ENCODE data around the gene SPINDOC. TPM values are rescaled to one million over a fixed set of nuclear protein-coding genes. Genes with fewer than 3 reads are reported as not detected.

The SPINDOC gene
- total RNA-seq, 1 experiment from 2014 or later: 50.9 TPM

DNA sequence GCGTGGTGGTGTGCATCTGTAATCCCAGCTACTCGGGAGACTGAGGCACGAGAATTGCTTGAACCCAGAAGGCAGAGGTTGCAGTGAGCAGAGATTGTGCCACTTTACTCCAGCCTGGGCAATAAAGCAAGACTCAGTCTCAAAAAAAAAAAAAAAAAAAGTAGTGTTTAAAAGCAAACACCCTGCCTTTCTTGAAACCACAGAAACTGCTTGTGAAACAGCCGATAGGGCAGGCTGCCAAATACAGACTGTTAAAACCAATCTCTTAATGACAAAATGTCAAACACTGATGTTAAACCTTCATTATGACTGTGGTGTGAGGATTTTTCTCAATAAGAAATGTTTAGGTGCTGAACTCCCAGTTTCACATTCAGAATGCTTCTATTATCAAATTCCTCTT, 53.0 kb downstream of the SPINDOC start:
- no TSS peak for BruUV-seq (replicated peaks)
- CTCF ChIA-PET: no interaction called here
- TF ChIP-seq EZH2phosphoT487 (IDR thresholded peaks at IDR 0.05; ENCODE audit: borderline replicate concordance): no peak

DNA sequence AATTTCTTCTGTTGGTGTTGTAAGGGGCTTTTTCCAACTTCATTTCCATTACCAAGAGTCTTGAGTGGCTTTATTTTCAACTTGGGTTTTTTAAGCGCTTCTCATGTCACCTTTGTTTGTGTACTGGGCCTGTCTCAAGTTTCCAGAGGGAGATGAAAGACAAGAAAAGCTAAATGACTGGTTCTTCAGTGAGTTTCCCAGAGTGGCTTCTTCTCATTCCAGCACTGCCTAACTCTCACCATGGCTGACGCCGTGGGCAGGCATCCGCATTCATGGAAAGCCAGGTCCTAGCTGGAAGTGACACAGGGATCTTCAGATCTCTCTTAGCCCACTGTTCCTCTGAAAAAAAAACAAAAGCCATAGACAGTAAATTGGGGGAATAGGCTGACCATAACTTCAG, 54.3 kb downstream of the SPINDOC start:
- Histone ChIP-seq H3K9ac (ENCODE audit: low read length) (no peak overlapping the region), H3K79me2 (ENCODE audit: insufficient read depth, low read length) (peaks cover 82% of the 10 kb centered on the region), H3K9me3 (ENCODE audit: control insufficient read depth in 1 of 2, insufficient read depth in 1 of 2, low read depth in 1 of 2, low read length in 2 of 2) (no peaks in the 10 kb centered on the region), H3K27me3 (ENCODE audit: insufficient read depth, low read length) (no peaks in the 10 kb centered on the region), H3K9me2 (ENCODE audit: insufficient read depth) (no peaks in the 10 kb centered on the region), H3K36me3 (ENCODE audit: control insufficient read depth in 1 of 2, insufficient read depth in 2 of 2, low read length in 2 of 2) (peaks cover 0 to 5% of the 10 kb centered on the region in 2 experiments; a peak in 2 of 4 replicates), H3K4me2 (ENCODE audit: low read length) (no peak overlapping the region), H2AFZ (ENCODE audit: low read depth, low read length, poor library complexity, severe bottlenecking) (no peak overlapping the region), H3K27ac (ENCODE audit: low read depth, low read length) (no peak overlapping the region), H4K20me1 (ENCODE audit: insufficient read depth) (peaks cover 9% of the 10 kb centered on the region; the same call in 1 of the 2 replicates), H3K4me1 (ENCODE audit: control insufficient read depth in 1 of 2, insufficient read depth in 2 of 2, low read length in 2 of 2) (peaks cover 9 to 29% of the 10 kb centered on the region in 2 experiments), H3K4me3 (replicated peaks in 1 of 2; ENCODE audit: low read depth in 1 of 2, low read length in 2 of 2) (no peak overlapping the region)
- TF ChIP-seq RAD21 (IDR thresholded peaks at IDR 0.05; ENCODE audit: low read depth): no peak
- no peak for DNase-seq (ENCODE audit: low read depth, low spot score)
- RAD21 ChIA-PET (ENCODE audit: low non-redundant PET in 1 of 2, low total read pairs in 2 of 2, uncharacterized antibody in 2 of 2, unreplicated experiment in 2 of 2): no interaction called here
- POLR2A ChIA-PET: no interaction called here
- no peak for ATAC-seq
- intact Hi-C loops (cut with micrococcal nuclease): no loop called here
- BruUV-seq (replicated peaks): no TSS peak
- CTCF ChIA-PET: no interaction called here

More for the DNA sequence above, 53.0 kb downstream of the SPINDOC start:
- Histone ChIP-seq H3K4me1 (ENCODE audit: control insufficient read depth in 1 of 2, insufficient read depth in 2 of 2, low read length in 2 of 2) (peaks cover 3 to 19% of the 10 kb centered on the region in 2 experiments; a peak in 2 of 4 replicates), H3K27ac (ENCODE audit: low read depth, low read length) (no peak overlapping the region), H3K27me3 (ENCODE audit: insufficient read depth, low read length) (no peaks in the 10 kb centered on the region), H3K79me2 (ENCODE audit: insufficient read depth, low read length) (peaks cover 73% of the 10 kb centered on the region), H2AFZ (ENCODE audit: low read depth, low read length, poor library complexity, severe bottlenecking) (no peak overlapping the region), H4K20me1 (ENCODE audit: insufficient read depth) (0 out of 2 replicates have a peak, but pooled peaks cover 6% of the 10 kb centered on the region), H3K36me3 (ENCODE audit: control insufficient read depth in 1 of 2, insufficient read depth in 2 of 2, low read length in 2 of 2) (peaks cover 0 to 5% of the 10 kb centered on the region in 2 experiments; a peak in 3 of 4 replicates), H3K9me3 (ENCODE audit: control insufficient read depth in 1 of 2, insufficient read depth in 1 of 2, low read depth in 1 of 2, low read length in 2 of 2) (no peaks in the 10 kb centered on the region), H3K4me3 (replicated peaks in 1 of 2; ENCODE audit: low read depth in 1 of 2, low read length in 2 of 2) (no peak overlapping the region), H3K9ac (ENCODE audit: low read length) (no peak overlapping the region), H3K9me2 (ENCODE audit: insufficient read depth) (no peaks in the 10 kb centered on the region), H3K4me2 (ENCODE audit: low read length) (no peak overlapping the region)
- ATAC-seq (no peak), DNase-seq (ENCODE audit: low read depth, low spot score) (no peak)
- intact Hi-C loops (cut with micrococcal nuclease): no loop called here
- RAD21 ChIA-PET (ENCODE audit: low non-redundant PET in 1 of 2, low total read pairs in 2 of 2, uncharacterized antibody in 2 of 2, unreplicated experiment in 2 of 2): no interaction called here
- POLR2A ChIA-PET: no interaction called here
